Muscle layer of colon (tissue), 2 donors: ENCODE measurements around the gene CDYL.
"Not testable (repeated sequence)": the region's sequence is repeated elsewhere in the genome, so short reads cannot be mapped to it uniquely, and the experiment has no call there.

Experiments
- H3K27ac ChIP-seq: one replicate; pipeline ENCODE4 v1.7.0; 2013; ENCODE audit warnings: low read depth, mild to moderate bottlenecking, low read length, moderate library complexity
- H3K27me3 ChIP-seq, 2 donors: one replicate each; pipeline ENCODE4 v1.7.0; 2013; ENCODE audit warnings: low read length in 2 of 2, mild to moderate bottlenecking in 2 of 2; ENCODE audit not compliant: insufficient read depth in 2 of 2, control insufficient read depth in 1 of 2
- H3K36me3 ChIP-seq: one replicate; pipeline ENCODE4 v1.7.0; 2013; ENCODE audit warnings: mild to moderate bottlenecking, low read length; ENCODE audit not compliant: insufficient read depth
- H3K4me1 ChIP-seq: one replicate; pipeline ENCODE4 v1.7.0; 2013; ENCODE audit warnings: mild to moderate bottlenecking, low read length; ENCODE audit not compliant: insufficient read depth
- H3K4me3 ChIP-seq, 2 donors: one replicate each; pipeline ENCODE4 v1.7.0; 2013; ENCODE audit warnings: low read length in 2 of 2, low read depth in 1 of 2, mild to moderate bottlenecking in 1 of 2, moderate library complexity in 1 of 2
- H3K9ac ChIP-seq: one replicate; pipeline ENCODE4 v1.7.0; 2013; ENCODE audit warnings: low read length
- H3K9me3 ChIP-seq: one replicate; pipeline ENCODE4 v1.7.0; 2013; ENCODE audit warnings: mild to moderate bottlenecking, low read length
- donor health status: abdominal sarcoma.
- donor health status: Adenocarcinoma of cecum.

Gene CDYL

DNA sequence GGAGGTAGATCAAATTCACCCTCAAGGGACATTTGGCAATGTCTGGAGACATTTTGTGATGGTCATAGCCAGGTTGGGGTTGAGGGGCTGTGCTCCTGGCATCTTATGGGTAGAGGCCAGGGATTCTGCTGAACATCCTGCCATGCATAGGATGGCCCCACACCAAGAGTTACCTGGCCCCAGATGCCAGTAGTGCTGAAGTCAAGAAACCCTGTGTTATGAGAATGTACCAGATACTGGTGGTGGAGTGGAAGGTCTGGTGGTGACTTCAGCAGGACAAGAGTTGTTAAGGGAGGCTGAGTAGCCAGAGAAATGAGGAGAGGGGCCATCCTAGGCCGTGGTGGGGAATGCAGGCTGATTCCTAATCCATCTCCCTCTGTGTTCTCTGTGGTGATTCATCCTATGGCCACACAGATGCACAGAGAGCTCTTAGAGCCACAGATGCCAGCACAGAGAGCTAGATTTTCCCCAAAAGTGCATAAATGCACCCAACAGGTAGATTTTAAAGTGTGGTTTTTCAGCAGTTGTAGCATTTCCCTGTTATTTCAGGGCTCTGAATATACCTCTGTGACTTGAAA is 43.6 kb downstream of the CDYL start:
- no peaks in the 10 kb centered on the region for H3K27me3 ChIP-seq
- H3K4me3 ChIP-seq, result no peak overlapping the region
- H3K36me3 ChIP-seq, result no peaks in the 10 kb centered on the region
- no peak overlapping the region for H3K9ac ChIP-seq
- H3K9me3 ChIP-seq, result no peaks in the 10 kb centered on the region
- peaks cover 14% of the 10 kb centered on the region for H3K4me1 ChIP-seq
- no peak overlapping the region for H3K27ac ChIP-seq

- Histone ChIP-seq H3K27me3 (no peaks in the 10 kb centered on the region), H3K4me1 (peaks cover 9% of the 10 kb centered on the region)
Observed at GRCh38 chr6:4820704-4821276, 44.6 kb downstream of the CDYL start.

DNA sequence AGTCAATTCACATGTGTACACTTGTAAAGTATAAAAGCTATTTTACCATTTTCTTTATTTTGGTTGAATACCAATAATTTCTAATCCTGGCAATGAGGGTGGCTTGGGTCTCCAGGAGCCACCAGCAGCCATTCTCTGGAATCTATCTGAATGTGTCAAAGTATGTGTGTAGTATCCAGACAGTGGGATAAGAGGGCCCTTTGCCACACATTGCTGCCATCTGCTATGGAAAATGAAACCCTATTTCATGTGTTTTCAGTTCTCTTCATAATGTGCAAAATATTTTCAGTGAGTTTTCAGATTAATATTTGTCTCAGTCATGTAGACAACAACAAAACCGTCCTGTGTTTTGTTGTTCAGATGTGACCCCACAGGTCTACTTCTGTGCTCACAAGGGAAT is 46.3 kb downstream of the CDYL start:
- Histone ChIP-seq H3K4me3 (no peak overlapping the region), H3K9me3 (no peaks in the 10 kb centered on the region), H3K27ac (no peak overlapping the region), H3K36me3 (no peaks in the 10 kb centered on the region), H3K27me3 (no peaks in the 10 kb centered on the region), H3K4me1 (peaks cover 9% of the 10 kb centered on the region), H3K9ac (no peak overlapping the region)

More at GRCh38 chr6:4820704-4821276, 44.6 kb downstream of the CDYL start:
- H3K9me3 ChIP-seq, result no peaks in the 10 kb centered on the region
- H3K9ac ChIP-seq, result no peak overlapping the region
- H3K4me3 ChIP-seq, result no peak overlapping the region
- H3K27ac ChIP-seq, result no peak overlapping the region
- H3K36me3 ChIP-seq, result no peaks in the 10 kb centered on the region

GRCh38 chr6:4828187-4828698 is 52.0 kb downstream of the CDYL start:
- Histone ChIP-seq H3K27ac (no peak overlapping the region), H3K9me3 (peaks cover 7% of the 10 kb centered on the region), H3K27me3 (no peaks in the 10 kb centered on the region)

DNA sequence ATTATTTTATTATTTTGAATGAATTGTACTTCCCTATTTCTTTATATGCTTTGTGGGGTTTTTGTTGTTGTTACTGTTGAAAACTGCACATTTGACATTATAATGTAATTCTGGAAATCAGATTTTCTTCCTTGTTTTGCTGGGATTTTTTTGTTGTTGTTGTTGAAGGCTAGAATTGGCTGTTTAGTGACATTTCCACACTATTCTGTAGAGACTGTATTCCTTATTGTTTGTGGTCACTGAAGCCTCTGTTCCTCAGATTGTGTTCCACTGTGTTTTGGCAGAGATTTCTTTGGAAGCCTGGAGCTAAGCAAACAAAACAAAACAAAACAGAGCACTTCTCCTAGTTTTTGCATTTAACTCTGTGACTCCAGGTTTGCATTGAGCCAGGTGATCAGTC is 52.9 kb downstream of the CDYL start:
- H3K4me1 ChIP-seq, result no peaks in the 10 kb centered on the region
- no peaks in the 10 kb centered on the region for H3K27me3 ChIP-seq
- no peak overlapping the region for H3K9ac ChIP-seq
- H3K9me3 ChIP-seq, result peaks cover 7% of the 10 kb centered on the region
- H3K36me3 ChIP-seq, result no peaks in the 10 kb centered on the region
- no peak overlapping the region for H3K27ac ChIP-seq
- H3K4me3 ChIP-seq, result no peak overlapping the region

More at GRCh38 chr6:4828187-4828698, 52.0 kb downstream of the CDYL start:
- no peaks in the 10 kb centered on the region for H3K4me1 ChIP-seq
- no peak overlapping the region for H3K4me3 ChIP-seq
- no peak overlapping the region for H3K9ac ChIP-seq
- H3K36me3 ChIP-seq, result no peaks in the 10 kb centered on the region

GRCh38 chr6:4835540-4835939 is 59.3 kb downstream of the CDYL start:
- not testable (repeated sequence) for H3K27ac ChIP-seq, H3K4me1 ChIP-seq, H3K27me3 ChIP-seq, H3K36me3 ChIP-seq, H3K4me3 ChIP-seq, H3K9ac ChIP-seq, H3K9me3 ChIP-seq

DNA sequence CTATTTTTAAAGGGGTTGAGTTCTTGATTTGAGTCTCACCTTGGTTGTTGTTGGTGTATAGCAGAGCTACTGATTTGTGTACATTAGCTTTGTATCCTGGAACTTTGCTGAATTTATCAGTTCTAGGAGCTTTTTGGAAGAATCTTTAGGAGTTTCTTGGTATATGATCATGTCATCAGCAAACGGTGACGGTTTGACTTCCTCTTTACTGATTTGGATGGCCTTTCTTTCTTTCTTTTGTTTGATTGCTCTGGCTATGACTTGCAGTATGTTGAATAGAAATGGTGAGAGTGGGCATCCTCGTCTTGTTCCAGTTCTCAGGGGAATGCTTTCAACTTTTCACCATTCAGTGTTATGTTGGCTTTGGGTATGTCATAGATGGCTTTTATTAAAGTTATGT is 64.0 kb downstream of the CDYL start:
- Histone ChIP-seq H3K27me3 (no peaks in the 10 kb centered on the region), H3K4me3 (no peak overlapping the region), H3K9me3 (peaks cover 4% of the 10 kb centered on the region), H3K9ac (no peak overlapping the region), H3K4me1 (no peaks in the 10 kb centered on the region), H3K27ac (no peak overlapping the region), H3K36me3 (no peaks in the 10 kb centered on the region)

DNA sequence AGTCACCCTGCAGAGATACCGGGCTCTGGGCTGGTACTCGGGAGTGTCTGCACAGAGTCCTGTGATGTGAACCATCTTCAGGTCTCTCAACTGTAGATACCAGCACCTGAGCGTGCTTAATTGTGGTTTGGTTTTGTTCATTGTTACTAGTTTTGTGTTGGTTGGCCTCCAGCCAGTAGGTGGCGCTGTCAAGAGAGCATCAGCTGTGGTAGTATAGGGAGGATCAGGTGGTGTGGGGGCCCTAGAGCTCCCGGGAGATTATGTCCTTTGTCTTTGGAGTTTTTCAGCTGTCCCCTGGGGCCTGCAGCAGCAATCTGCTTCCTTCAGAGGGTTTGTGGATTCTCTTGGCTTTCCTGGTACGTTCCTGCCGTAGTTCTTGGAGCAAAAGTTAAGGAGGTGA is 67.9 kb downstream of the CDYL start:
- no peaks in the 10 kb centered on the region for H3K27me3 ChIP-seq
- H3K4me3 ChIP-seq, result no peak overlapping the region
- no peaks in the 10 kb centered on the region for H3K36me3 ChIP-seq
- peaks cover 9% of the 10 kb centered on the region for H3K4me1 ChIP-seq
- peaks cover 4% of the 10 kb centered on the region for H3K9me3 ChIP-seq
- no peak overlapping the region for H3K9ac ChIP-seq
- no peak overlapping the region for H3K27ac ChIP-seq

DNA sequence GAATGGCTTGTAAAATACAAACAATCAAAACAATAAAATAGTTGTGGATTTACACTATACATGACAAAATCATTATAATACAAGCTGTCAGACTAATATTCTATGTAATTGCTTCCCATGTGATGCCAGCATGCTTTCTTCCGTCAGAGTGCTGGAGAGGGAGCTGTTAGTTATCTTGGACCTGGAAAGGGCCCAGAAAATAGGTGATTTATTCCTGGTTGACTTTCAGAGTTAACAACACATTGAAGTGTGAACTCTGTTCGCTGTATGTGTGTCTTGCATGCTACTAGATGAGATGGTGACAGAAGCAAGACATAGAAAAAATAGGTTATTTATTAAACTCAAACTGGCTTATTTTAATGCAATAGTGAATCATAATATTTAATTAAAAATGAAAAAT is 70.2 kb downstream of the CDYL start:
- Histone ChIP-seq H3K4me1 (peaks cover 12% of the 10 kb centered on the region), H3K27ac (no peak overlapping the region), H3K9ac (no peak overlapping the region), H3K9me3 (peaks cover 4% of the 10 kb centered on the region), H3K36me3 (no peaks in the 10 kb centered on the region), H3K4me3 (no peak overlapping the region), H3K27me3 (no peaks in the 10 kb centered on the region)

GRCh38 chr6:4848382-4849068 is 72.3 kb downstream of the CDYL start:
- Histone ChIP-seq H3K27me3 (no peaks in the 10 kb centered on the region), H3K4me1 (peaks cover 12% of the 10 kb centered on the region), H3K27ac (no peak overlapping the region), H3K9me3 (no peaks in the 10 kb centered on the region), H3K36me3 (no peaks in the 10 kb centered on the region), H3K9ac (no peak overlapping the region), H3K4me3 (no peak overlapping the region)

GRCh38 chr6:4849226-4850022 is 73.2 kb downstream of the CDYL start:
- Histone ChIP-seq H3K27me3 (no peaks in the 10 kb centered on the region), H3K4me3 (no peak overlapping the region), H3K36me3 (no peaks in the 10 kb centered on the region), H3K9me3 (no peaks in the 10 kb centered on the region), H3K4me1 (peaks cover 12% of the 10 kb centered on the region), H3K27ac (no peak overlapping the region), H3K9ac (no peak overlapping the region)
